Endodermal cell (in vitro differentiated cells): ENCODE measurements around the gene TPD52L2. TPM values are rescaled to one million over a fixed set of nuclear protein-coding genes. Genes with fewer than 3 reads are reported as not detected.

Source experiments
- DNase-seq: peaks from one replicate; pipeline ENCODE4 v3.0.0-alpha.2; 2017
- H3K27ac ChIP-seq: 2 replicates; pipeline ENCODE4 v1.5.1; 2013; ENCODE audit warnings: mild to moderate bottlenecking, low read depth, low read length, moderate library complexity
- H3K27me3 ChIP-seq: 2 replicates; pipeline ENCODE4 v1.6.1; 2013; ENCODE audit warnings: mild to moderate bottlenecking, low read length, moderate library complexity; ENCODE audit not compliant: insufficient read depth, control insufficient read depth, poor library complexity, severe bottlenecking
- H3K36me3 ChIP-seq: 2 replicates; pipeline ENCODE4 v1.7.0; 2013; ENCODE audit warnings: mild to moderate bottlenecking, low read length, moderate library complexity; ENCODE audit not compliant: control insufficient read depth, insufficient read depth
- H3K4me1 ChIP-seq: one replicate; pipeline ENCODE4 v1.7.0; 2013; ENCODE audit warnings: low read length; ENCODE audit not compliant: control insufficient read depth, insufficient read depth
- H3K4me3 ChIP-seq: 2 replicates; pipeline ENCODE4 v1.5.1; 2013; ENCODE audit warnings: mild to moderate bottlenecking, low read length, moderate library complexity
- H3K9ac ChIP-seq: 2 replicates; pipeline ENCODE4 v1.6.1; 2013; ENCODE audit warnings: mild to moderate bottlenecking, low read length, moderate library complexity; ENCODE audit not compliant: poor library complexity, severe bottlenecking; ENCODE audit errors: extremely low read depth
- H3K9me3 ChIP-seq: 2 replicates; pipeline ENCODE4 v1.6.1; 2013; ENCODE audit warnings: mild to moderate bottlenecking, low read length, moderate library complexity; ENCODE audit not compliant: control insufficient read depth
- H3K27ac Mint-ChIP-seq: 2 replicates; pipeline ENCODE4 v1.8.0; 2020; ENCODE audit warnings: mixed read lengths
- H3K27me3 Mint-ChIP-seq: 2 replicates; pipeline ENCODE4 v1.8.0; 2021; ENCODE audit warnings: mild to moderate bottlenecking, mixed read lengths; ENCODE audit not compliant: insufficient read depth
- H3K36me3 Mint-ChIP-seq: 2 replicates; pipeline ENCODE4 v1.8.0; 2020; ENCODE audit warnings: low read depth, mixed read lengths
- H3K4me1 Mint-ChIP-seq: 2 replicates; pipeline ENCODE4 v1.8.0; 2020; ENCODE audit warnings: mixed read lengths
- H3K4me3 Mint-ChIP-seq: 2 replicates; pipeline ENCODE4 v1.8.0; 2020; ENCODE audit warnings: mild to moderate bottlenecking, moderate library complexity, mixed read lengths
- H3K9me3 Mint-ChIP-seq: 2 replicates; pipeline ENCODE4 v1.8.0; 2020; ENCODE audit warnings: mild to moderate bottlenecking, mixed read lengths
- CTCF ChIP-seq: fragments of 200-600 bp; sonication (generic); conservative IDR thresholded peaks from 2 replicates; pipeline ENCODE4 v1.5.0; 2021; ENCODE audit warnings: antibody characterized with exemption, mild to moderate bottlenecking
- WGBS, 2 experiments: methylation state at CpG; one replicate each; pipeline versions ENCODE4 v1.1.5 to v1.1.7; 2013; ENCODE audit warnings: missing lambda C conversion rate in 2 of 2, mixed read lengths in 1 of 2; ENCODE audit not compliant: insufficient coverage in 1 of 2, insufficient read length in 1 of 2; 5-methylcytosine and 5-hydroxymethylcytosine counted together
- total RNA-seq, 2 donors: library from RNA; stranded (reverse); fragmentation: NEBNext Ultra II Directional in 1 of 2; extraction: Animal tissue kit (Norgen Biotek cat#: 25700) in 1 of 2; gene quantifications; 2 replicates in 1 of 2; 3 replicates in 1 of 2; pipeline ENCODE4 v1.2.1, GENCODE V29; 2021

The TPD52L2 gene
- total RNA-seq, 2 donors from 2014 or later, result 68.3 to 85.2 TPM

- Histone ChIP-seq H3K36me3 (no peaks in the 10 kb centered on the region), H3K27ac (no peak overlapping the region), H3K9me3 (no peaks in the 10 kb centered on the region), H3K9ac (no peak overlapping the region), H3K27me3 (peaks cover 9% of the 10 kb centered on the region), H3K4me1 (peaks cover 7% of the 10 kb centered on the region), H3K4me3 (peak overlapping the region; percentile 62)
- no peak for TF ChIP-seq CTCF
- H3K36me3 Mint-ChIP-seq, result no peaks in the 10 kb centered on the region
- WGBS, 2 experiments, result 18 to 45% methylated on average over 16 to 76 of the region's 76 CpGs
- H3K4me3 Mint-ChIP-seq, result peak overlapping the region; percentile 50
- no peak overlapping the region for H3K27ac Mint-ChIP-seq
- DNase-seq, result peak; percentile 81
- peaks cover 25% of the 10 kb centered on the region for H3K4me1 Mint-ChIP-seq
- no peaks in the 10 kb centered on the region for H3K9me3 Mint-ChIP-seq
- H3K27me3 Mint-ChIP-seq, result peaks cover 30% of the 10 kb centered on the region
Measured at GRCh38 chr20:63831993-63832686, 32.9 kb upstream of the TPD52L2 start.

- H3K9me3 ChIP-seq, result no peaks in the 10 kb centered on the region
- no peak for TF ChIP-seq CTCF
- Mint-ChIP-seq H3K36me3 (no peaks in the 10 kb centered on the region), H3K9me3 (no peaks in the 10 kb centered on the region), H3K4me3 (no peak overlapping the region), H3K27me3 (peaks cover 29% of the 10 kb centered on the region), H3K27ac (no peak overlapping the region), H3K4me1 (peaks cover 15% of the 10 kb centered on the region)
- 93 to 97% methylated on average over 13 to 20 of the region's 20 CpGs for WGBS, 2 experiments
- DNase-seq, result no peak
- peaks cover 4% of the 10 kb centered on the region for H3K4me1 ChIP-seq
- H3K27me3 ChIP-seq, result peaks cover 9% of the 10 kb centered on the region
- H3K4me3 ChIP-seq, result no peak overlapping the region
- H3K9ac ChIP-seq, result no peak overlapping the region
- H3K27ac ChIP-seq, result no peak overlapping the region
- H3K36me3 ChIP-seq, result no peaks in the 10 kb centered on the region
Measured at GRCh38 chr20:63833776-63834490, 31.1 kb upstream of the TPD52L2 start.

DNA sequence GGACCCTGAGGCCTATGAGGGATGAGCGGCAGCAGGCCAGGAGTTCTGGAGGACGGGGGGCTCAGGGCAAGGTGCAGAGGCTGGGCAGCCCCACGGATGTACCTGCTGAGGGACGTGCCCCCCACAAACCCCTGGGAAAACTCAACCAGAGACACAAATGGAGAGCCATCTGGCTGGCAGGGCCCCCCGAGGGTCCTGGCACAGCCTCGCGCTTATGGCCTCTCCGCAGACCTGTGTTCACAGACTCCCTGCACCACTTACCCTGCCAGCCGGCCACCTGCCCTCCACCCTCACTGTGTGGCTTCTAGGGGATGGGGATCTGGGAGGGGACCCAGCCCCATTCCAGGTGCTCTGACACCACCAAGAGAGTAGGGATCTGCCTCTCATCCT lies 30.6 kb upstream of the TPD52L2 start:
- Mint-ChIP-seq H3K27ac (no peak overlapping the region), H3K9me3 (no peaks in the 10 kb centered on the region), H3K4me3 (no peak overlapping the region), H3K27me3 (peaks cover 24% of the 10 kb centered on the region), H3K4me1 (peaks cover 9% of the 10 kb centered on the region), H3K36me3 (no peaks in the 10 kb centered on the region)
- no peak overlapping the region for H3K9ac ChIP-seq
- H3K36me3 ChIP-seq, result no peaks in the 10 kb centered on the region
- H3K27ac ChIP-seq, result no peak overlapping the region
- peaks cover 9% of the 10 kb centered on the region for H3K27me3 ChIP-seq
- no peaks in the 10 kb centered on the region for H3K9me3 ChIP-seq
- H3K4me1 ChIP-seq, result peaks cover under 1% of the 10 kb centered on the region
- WGBS, 2 experiments, result 83 to 84% methylated on average over 4 to 9 of the region's 9 CpGs
- TF ChIP-seq CTCF, result no peak
- no peak for DNase-seq
- H3K4me3 ChIP-seq, result no peak overlapping the region
